Measurements from ENCODE around the gene NRTN. TPM values are rescaled to one million over a fixed set of nuclear protein-coding genes. Genes with fewer than 3 reads are reported as not detected.

The NRTN gene
- polyA plus RNA-seq, 1 donor from 2014 or later = 0.62 TPM

GRCh38 chr19:5774921-5775320 lies 29.9 kb upstream of the NRTN start:
- no peaks in the 10 kb centered on the region for H3K9me2 ChIP-seq (ENCODE audit: insufficient read depth, low read length)
- H3K4me3 ChIP-seq (ENCODE audit: low read length) = no peak overlapping the region
- no peaks in the 10 kb centered on the region for H3K27me3 ChIP-seq (ENCODE audit: insufficient read depth, low read depth, low read length)
- H3K79me2 ChIP-seq (replicated peaks; ENCODE audit: insufficient read depth, low read length) = no peaks in the 10 kb centered on the region
- no peaks in the 10 kb centered on the region for H3K36me3 ChIP-seq (ENCODE audit: insufficient read depth, low read length)
- H4K20me1 ChIP-seq (ENCODE audit: insufficient read depth) = no peaks in the 10 kb centered on the region
- H3K9me3 ChIP-seq (ENCODE audit: low read length) = no peaks in the 10 kb centered on the region
- TF ChIP-seq RAD21 (conservative IDR thresholded peaks at IDR 0.05) (no peak), MXI1 (conservative IDR thresholded peaks at IDR 0.05; ENCODE audit: poor library complexity, severe bottlenecking) (no peak), CTCF (IDR thresholded peaks at IDR 0.05; ENCODE audit: poor library complexity, severe bottlenecking) (no peak), SMC3 (conservative IDR thresholded peaks at IDR 0.05; ENCODE audit: poor library complexity) (no peak), EZH2 (IDR thresholded peaks at IDR 0.05; ENCODE audit: borderline replicate concordance, insufficient read depth, low read length, poor library complexity, severe bottlenecking) (no peak), POLR2AphosphoS5 (IDR thresholded peaks at IDR 0.05) (no peak), TAF1 (IDR thresholded peaks at IDR 0.05; ENCODE audit: low read depth) (no peak)
- no peak overlapping the region for H3K4me2 ChIP-seq (ENCODE audit: low read length)
- no peak overlapping the region for H2AFZ ChIP-seq (ENCODE audit: low read depth, low read length)
- H3K27ac ChIP-seq (ENCODE audit: low read length) = no peak overlapping the region
- no peaks in the 10 kb centered on the region for H3F3A ChIP-seq (ENCODE audit: insufficient read depth, low read length, poor library complexity, severe bottlenecking)
- no peak overlapping the region for H3K9ac ChIP-seq (ENCODE audit: low read length)

GRCh38 chr19:5775668-5776309 lies 29.1 kb upstream of the NRTN start:
- Histone ChIP-seq H2AFZ (ENCODE audit: low read depth, low read length) (no peak overlapping the region), H3F3A (ENCODE audit: insufficient read depth, low read length, poor library complexity, severe bottlenecking) (no peaks in the 10 kb centered on the region), H3K4me3 (ENCODE audit: low read length) (no peak overlapping the region), H3K9ac (ENCODE audit: low read length) (no peak overlapping the region), H3K79me2 (replicated peaks; ENCODE audit: insufficient read depth, low read length) (no peaks in the 10 kb centered on the region), H4K20me1 (ENCODE audit: insufficient read depth) (no peaks in the 10 kb centered on the region), H3K9me2 (ENCODE audit: insufficient read depth, low read length) (no peaks in the 10 kb centered on the region), H3K27ac (ENCODE audit: low read length) (no peak overlapping the region), H3K9me3 (ENCODE audit: low read length) (no peaks in the 10 kb centered on the region), H3K4me2 (ENCODE audit: low read length) (no peak overlapping the region), H3K36me3 (ENCODE audit: insufficient read depth, low read length) (no peaks in the 10 kb centered on the region), H3K27me3 (ENCODE audit: insufficient read depth, low read depth, low read length) (no peaks in the 10 kb centered on the region)
- TF ChIP-seq CTCF (IDR thresholded peaks at IDR 0.05; ENCODE audit: poor library complexity, severe bottlenecking) (no peak), TAF1 (IDR thresholded peaks at IDR 0.05; ENCODE audit: low read depth) (no peak), EP300 (conservative IDR thresholded peaks at IDR 0.05; ENCODE audit: poor library complexity, severe bottlenecking) (no peak), POLR2AphosphoS5 (IDR thresholded peaks at IDR 0.05) (no peak), REST (IDR thresholded peaks at IDR 0.05; ENCODE audit: borderline replicate concordance) (no peak), EZH2 (IDR thresholded peaks at IDR 0.05; ENCODE audit: borderline replicate concordance, insufficient read depth, low read length, poor library complexity, severe bottlenecking) (no peak), MXI1 (conservative IDR thresholded peaks at IDR 0.05; ENCODE audit: poor library complexity, severe bottlenecking) (no peak), SMC3 (conservative IDR thresholded peaks at IDR 0.05; ENCODE audit: poor library complexity) (no peak), RAD21 (conservative IDR thresholded peaks at IDR 0.05) (no peak)
